ENCODE data around the gene PDLIM5.

- no peak for TF ChIP-seq EZH2 (IDR thresholded peaks at IDR 0.05; ENCODE audit: low read depth, low read length, severe bottlenecking)
- TF ChIP-seq HDAC2 (IDR thresholded peaks at IDR 0.05; ENCODE audit: borderline replicate concordance in 1 of 2, low read depth in 2 of 2, low read length in 2 of 2) = no peak
- TF ChIP-seq ZNF274 (IDR thresholded peaks at IDR 0.05; ENCODE audit: borderline replicate concordance, extremely low read depth, low read length) = no peak
- TF ChIP-seq CTCF (IDR thresholded peaks at IDR 0.05; ENCODE audit: control extremely low read depth in 1 of 3, insufficient read depth in 1 of 3, low read depth in 1 of 3, low read length in 3 of 3) = no peak
- no peak for TF ChIP-seq RAD21 (IDR thresholded peaks at IDR 0.05 in 1 of 2, conservative IDR thresholded peaks at IDR 0.05 in 1 of 2; ENCODE audit: low read depth in 2 of 2, low read length in 2 of 2)
- TF ChIP-seq MAFK (IDR thresholded peaks at IDR 0.05; ENCODE audit: low read depth, low read length) = no peak
- no peak for TF ChIP-seq SIN3A (conservative IDR thresholded peaks at IDR 0.05 in 1 of 2, IDR thresholded peaks at IDR 0.05 in 1 of 2; ENCODE audit: low read depth in 1 of 2, low read length in 2 of 2)
- no peak for TF ChIP-seq SRF (IDR thresholded peaks at IDR 0.05; ENCODE audit: low read depth, low read length)
- TF ChIP-seq CREB1 (IDR thresholded peaks at IDR 0.05) = no peak
- TF ChIP-seq POLR2AphosphoS5 (IDR thresholded peaks at IDR 0.05; ENCODE audit: low read depth, low read length) = no peak
- TF ChIP-seq JUND (IDR thresholded peaks at IDR 0.05; ENCODE audit: low read length) = no peak
- TF ChIP-seq ATF3 (IDR thresholded peaks at IDR 0.05; ENCODE audit: insufficient read depth, low read depth, low read length) = no peak
- TF ChIP-seq POLR2A (IDR thresholded peaks at IDR 0.05; ENCODE audit: control extremely low read depth in 1 of 2, low read depth in 2 of 2, low read length in 2 of 2) = no peak
- TF ChIP-seq JUN (IDR thresholded peaks at IDR 0.05; ENCODE audit: low read depth, low read length) = no peak
These were observed 46.8 kb downstream of the PDLIM5 start for GRCh38 chr4:94498502-94498901.

Data from H1 (cell line).